GM12801 (cell line): ENCODE results near the gene CAMSAP1.

ENCODE experiments used
- TF ChIP-seq, protein P1 (sequence below): IDR thresholded peaks from one replicate; pipeline ENCODE4 v1.5.1; 2011; ENCODE audit warnings: control low read depth; ENCODE audit not compliant: insufficient read length; ENCODE audit errors: extremely low read depth

Gene CAMSAP1

GRCh38 chr9:135812961-135813360 is 94.4 kb downstream of the CAMSAP1 start:
- TF ChIP-seq, protein P1, sequence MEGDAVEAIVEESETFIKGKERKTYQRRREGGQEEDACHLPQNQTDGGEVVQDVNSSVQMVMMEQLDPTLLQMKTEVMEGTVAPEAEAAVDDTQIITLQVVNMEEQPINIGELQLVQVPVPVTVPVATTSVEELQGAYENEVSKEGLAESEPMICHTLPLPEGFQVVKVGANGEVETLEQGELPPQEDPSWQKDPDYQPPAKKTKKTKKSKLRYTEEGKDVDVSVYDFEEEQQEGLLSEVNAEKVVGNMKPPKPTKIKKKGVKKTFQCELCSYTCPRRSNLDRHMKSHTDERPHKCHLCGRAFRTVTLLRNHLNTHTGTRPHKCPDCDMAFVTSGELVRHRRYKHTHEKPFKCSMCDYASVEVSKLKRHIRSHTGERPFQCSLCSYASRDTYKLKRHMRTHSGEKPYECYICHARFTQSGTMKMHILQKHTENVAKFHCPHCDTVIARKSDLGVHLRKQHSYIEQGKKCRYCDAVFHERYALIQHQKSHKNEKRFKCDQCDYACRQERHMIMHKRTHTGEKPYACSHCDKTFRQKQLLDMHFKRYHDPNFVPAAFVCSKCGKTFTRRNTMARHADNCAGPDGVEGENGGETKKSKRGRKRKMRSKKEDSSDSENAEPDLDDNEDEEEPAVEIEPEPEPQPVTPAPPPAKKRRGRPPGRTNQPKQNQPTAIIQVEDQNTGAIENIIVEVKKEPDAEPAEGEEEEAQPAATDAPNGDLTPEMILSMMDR: no peak

- TF ChIP-seq, protein P1: no peak
Observed at GRCh38 chr9:135811801-135812200, 95.5 kb downstream of the CAMSAP1 start.

- TF ChIP-seq, protein P1: no peak
Observed at GRCh38 chr9:135810806-135811575, 96.4 kb downstream of the CAMSAP1 start.

DNA sequence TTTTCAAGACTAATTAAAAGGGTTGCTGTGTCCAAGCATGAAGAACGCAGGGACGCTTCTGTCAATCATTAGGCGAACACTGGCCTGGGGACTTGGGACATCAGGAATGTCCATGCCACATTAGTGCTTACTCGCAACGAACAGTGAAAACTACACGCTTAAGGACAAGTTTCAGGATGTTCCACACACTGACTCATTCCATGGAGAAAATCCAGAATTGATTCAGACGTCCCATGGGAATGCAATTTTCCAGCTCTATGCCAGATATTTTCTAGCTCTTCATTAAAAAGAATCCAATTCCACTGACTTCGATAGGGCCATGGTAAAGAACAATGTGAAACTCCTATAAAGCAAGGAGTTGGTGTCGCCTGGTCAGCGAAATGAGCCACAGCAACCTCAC is 98.2 kb downstream of the CAMSAP1 start:
- TF ChIP-seq, protein P1: no peak

DNA sequence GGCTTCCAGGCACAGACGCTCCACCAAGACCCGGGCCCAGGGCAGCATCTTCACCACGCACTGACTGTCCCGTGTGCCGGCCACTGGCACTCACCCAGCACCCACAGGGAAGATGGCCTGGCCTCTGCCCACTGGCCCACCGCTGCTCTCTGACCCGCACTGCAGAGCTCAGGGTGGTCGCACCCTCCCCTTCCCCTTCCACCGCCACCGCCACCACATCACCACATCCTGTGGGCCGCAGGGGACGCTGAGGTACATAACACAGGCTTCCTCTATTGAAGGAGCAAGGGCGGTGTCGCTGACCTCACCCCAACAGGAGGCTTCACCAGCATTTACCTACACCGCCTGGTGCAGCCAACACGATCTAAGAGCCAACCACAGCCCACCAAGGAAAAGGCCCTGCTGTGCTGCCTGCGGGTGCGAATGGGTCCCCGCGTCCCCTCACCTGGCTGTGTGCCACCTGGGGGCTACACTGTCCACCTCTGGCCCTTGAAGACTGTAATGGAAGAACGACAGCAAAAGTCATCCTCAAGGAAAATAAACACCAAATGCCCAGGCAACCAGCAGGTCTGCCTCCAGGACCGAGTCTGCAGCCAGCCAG is 101.8 kb downstream of the CAMSAP1 start:
- TF ChIP-seq, protein P1: no peak

GRCh38 chr9:135804581-135805421 is 102.5 kb downstream of the CAMSAP1 start:
- TF ChIP-seq, protein P1: no peak

DNA sequence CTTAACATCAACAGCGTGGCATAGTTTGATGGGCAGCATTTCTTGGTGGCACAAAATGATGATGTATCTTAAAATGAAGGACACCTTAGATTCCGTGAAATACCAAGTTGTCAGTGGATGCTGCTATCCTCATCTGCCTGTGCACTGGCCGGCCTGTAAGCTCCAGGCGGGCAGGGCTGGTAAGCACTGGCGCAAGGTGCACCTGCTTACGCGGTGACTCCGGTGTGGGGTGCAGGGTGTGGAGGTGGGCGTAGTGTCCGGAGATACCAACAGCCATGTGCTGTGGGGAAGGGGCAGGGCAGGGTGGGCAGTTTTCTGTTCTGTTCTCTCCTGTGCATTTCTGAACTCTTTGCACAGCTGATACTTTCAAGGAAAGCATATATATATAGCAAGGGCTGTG is 103.9 kb downstream of the CAMSAP1 start:
- TF ChIP-seq, protein P1: no peak
